Panc1 (cell line): ENCODE results near the gene SIN3B. TPM values are rescaled to one million over a fixed set of nuclear protein-coding genes. Genes with fewer than 3 reads are reported as not detected.

Experiments used
- ATAC-seq: fragments of 200-7000 bp; cut with Tn5 transposase; 2 replicates; pipeline ENCODE4 v1.9.1; 2020; ENCODE audit warnings: mild to moderate bottlenecking, moderate library complexity
- BruUV-seq: library from RNA; stranded (reverse); fragments of 400-500 nt; replicated peaks from 2 replicates; lab custom pipeline; 2021; lab: Mats Ljungman, UMichigan
- CTCF ChIA-PET: fragments of 300-600 bp; sonication (Branson Sonifier 250); formaldehyde crosslinking; loops from one replicate; lab custom pipeline; 2022; ENCODE audit warnings: antibody characterized with exemption; lab: Charles Lee
- POLR2A ChIA-PET: fragments of 300-600 bp; sonication (Branson Sonifier 250); formaldehyde crosslinking; loops from one replicate; lab custom pipeline; 2022; ENCODE audit warnings: antibody characterized with exemption; lab: Charles Lee
- DNase-seq: peaks from one replicate; pipeline ENCODE4 v3.0.0-alpha.2; 2010; ENCODE audit warnings: low read depth, low spot score
- H3K27ac ChIP-seq: 2 replicates; pipeline ENCODE4 v1.5.1; 2011; ENCODE audit warnings: mild to moderate bottlenecking, low read length, inconsistent platforms
- H3K27me3 ChIP-seq: fragments of 200-500 bp; sonication (Bioruptor generic); 2 replicates; pipeline ENCODE4 v1.6.0; 2014; ENCODE audit warnings: low read length, inconsistent platforms; ENCODE audit not compliant: control insufficient read depth, insufficient read depth
- H3K36me3 ChIP-seq: fragments of 200-500 bp; sonication (Bioruptor generic); 2 replicates; pipeline ENCODE4 v1.5.1; 2014; ENCODE audit warnings: inconsistent platforms, mild to moderate bottlenecking, low read length, moderate library complexity; ENCODE audit not compliant: control insufficient read depth, insufficient read depth
- H3K4me1 ChIP-seq: 2 replicates; pipeline ENCODE4 v1.5.1; 2011; ENCODE audit warnings: inconsistent platforms, mild to moderate bottlenecking, low read length, moderate library complexity; ENCODE audit not compliant: control insufficient read depth, insufficient read depth
- H3K4me3 ChIP-seq, 2 experiments: 2 replicates each; pipeline ENCODE4 v1.5.1; 2011 to 2012; ENCODE audit warnings: low read depth in 2 of 2, low read length in 2 of 2, mild to moderate bottlenecking in 2 of 2, inconsistent platforms in 1 of 2, moderate library complexity in 1 of 2
- H3K9me3 ChIP-seq: fragments of 200-500 bp; sonication (Bioruptor generic); 2 replicates; pipeline ENCODE4 v1.5.1; 2014; ENCODE audit warnings: low read depth, mild to moderate bottlenecking, inconsistent platforms, low read length, moderate library complexity; ENCODE audit not compliant: control insufficient read depth, insufficient read depth
- CTCF ChIP-seq: fragments of 450-650 bp; IDR thresholded peaks from 2 replicates; pipeline ENCODE4 v1.5.1; 2017; ENCODE audit warnings: mild to moderate bottlenecking
- POLR2AphosphoS5 ChIP-seq: IDR thresholded peaks from 2 replicates; pipeline ENCODE4 v1.6.1; 2012; ENCODE audit warnings: mild to moderate bottlenecking, low read depth, low read length, moderate library complexity
- REST ChIP-seq, 2 experiments: IDR thresholded peaks; 2 replicates each; pipeline ENCODE4 v1.6.1; 2011 to 2012; ENCODE audit warnings: low read depth in 2 of 2, control low read depth in 1 of 2, low read length in 1 of 2, mild to moderate bottlenecking in 1 of 2, moderate library complexity in 1 of 2; ENCODE audit not compliant: insufficient read depth in 1 of 2
- SIN3A ChIP-seq: IDR thresholded peaks from 2 replicates; pipeline ENCODE4 v1.6.1; 2012; ENCODE audit warnings: low read depth, mild to moderate bottlenecking, low read length, moderate library complexity, borderline replicate concordance; ENCODE audit not compliant: insufficient read depth
- TCF7L2 ChIP-seq: IDR thresholded peaks from 2 replicates; pipeline ENCODE4 v1.6.1; 2011; ENCODE audit warnings: mild to moderate bottlenecking, low read depth, low read length, inconsistent platforms
- in situ Hi-C: cut with HindIII; loops from 2 replicates; pipeline ENCODE4 v1.10.0; 2016; ENCODE audit warnings: low sequenced_read_pairs, low pct_unique_long_range_greater_than_20kb
- intact Hi-C: fragments of 100-400 bp; cut with micrococcal nuclease; formaldehyde crosslinking; loops from one replicate; pipeline ENCODE4 v1.10.0; 2022; ENCODE audit not compliant: unreplicated experiment
- total RNA-seq: library from RNA; stranded (reverse); gene quantifications from one replicate; pipeline ENCODE4 v1.2.1, GENCODE V29; 2021; ENCODE audit not compliant: unreplicated experiment

SIN3B gene
- total RNA-seq, 1 experiment from 2014 or later: 47.0 TPM

- in situ Hi-C loops: no loop called here
- TF ChIP-seq CTCF (no peak), SIN3A (no peak), POLR2AphosphoS5 (no peak), TCF7L2 (no peak), REST (IDR thresholded peaks at IDR 0.05; ENCODE audit: insufficient read depth in 1 of 2, low read depth in 2 of 2, low read length in 1 of 2) (no peak)
- DNase-seq: no peak
- intact Hi-C loops: no loop called here
- ATAC-seq: no peak
- BruUV-seq: no TSS peak
- no peak overlapping the region for H3K27ac ChIP-seq
- CTCF ChIA-PET: no interaction called here
- no peak overlapping the region for H3K4me3 ChIP-seq
- H3K4me1 ChIP-seq: no peaks in the 10 kb centered on the region
- no peaks in the 10 kb centered on the region for H3K9me3 ChIP-seq
- POLR2A ChIA-PET: no interaction called here
- no peaks in the 10 kb centered on the region for H3K27me3 ChIP-seq
- H3K36me3 ChIP-seq: no peaks in the 10 kb centered on the region
Observed at GRCh38 chr19:16807549-16808284, 21.5 kb upstream of the SIN3B start.

GRCh38 chr19:16814526-16815100, 14.6 kb upstream of the SIN3B start:
- no peak overlapping the region for H3K4me3 ChIP-seq
- no peaks in the 10 kb centered on the region for H3K4me1 ChIP-seq
- no peaks in the 10 kb centered on the region for H3K36me3 ChIP-seq
- in situ Hi-C loops: no loop called here
- H3K27me3 ChIP-seq: no peaks in the 10 kb centered on the region
- H3K9me3 ChIP-seq: no peaks in the 10 kb centered on the region
- no TSS peak for BruUV-seq
- TF ChIP-seq REST (IDR thresholded peaks at IDR 0.05; ENCODE audit: insufficient read depth in 1 of 2, low read depth in 2 of 2, low read length in 1 of 2): no peak
- TF ChIP-seq TCF7L2: no peak
- TF ChIP-seq CTCF: no peak
- no peak for TF ChIP-seq SIN3A
- no peak for TF ChIP-seq POLR2AphosphoS5
- ChIA-PET POLR2A (interaction anchor here (0.6 kb wide), 1 partner anchor 358 kb away, joined by 5 read pairs; no protein-coding TSS in a partner anchor), CTCF (no interaction called here)
- intact Hi-C loops: no loop called here
- ATAC-seq: no peak
- no peak for DNase-seq
- H3K27ac ChIP-seq: no peak overlapping the region
